Ovary (tissue), 9 donors: ENCODE results near the gene GPATCH1. TPM values are rescaled to one million over a fixed set of nuclear protein-coding genes. Genes with fewer than 3 reads are reported as not detected.

Experiments used
- DNase-seq, 5 donors: peaks; one replicate each; pipeline ENCODE4 v3.0.0-alpha.2; 2019 to 2020
- H3K27ac ChIP-seq, 2 donors: fragments of 200-600 bp; one replicate each; pipeline versions ENCODE4 v1.5.1 to v1.8.0; 2019 to 2022
- H3K27me3 ChIP-seq: fragments of 200-600 bp; one replicate; pipeline ENCODE4 v1.8.0; 2022
- H3K36me3 ChIP-seq: fragments of 200-600 bp; sonication (generic); one replicate; pipeline ENCODE4 v1.5.1; 2019
- H3K4me1 ChIP-seq: one replicate; pipeline ENCODE4 v1.8.1; 2013; ENCODE audit warnings: mild to moderate bottlenecking, moderate library complexity; ENCODE audit not compliant: insufficient read depth
- H3K4me3 ChIP-seq: fragments of 200-600 bp; sonication (generic); one replicate; pipeline ENCODE4 v1.5.1; 2017
- H3K9me3 ChIP-seq, 2 donors: fragments of 200-600 bp in 1 of 2; sonication (generic) in 1 of 2; one replicate each; pipeline versions ENCODE4 v1.5.1 to v1.8.1; 2013 to 2019; ENCODE audit warnings: mild to moderate bottlenecking in 1 of 2, moderate library complexity in 1 of 2
- CTCF ChIP-seq, 3 donors: fragments of 450-650 bp in 2 of 3; fragments of 200-600 bp in 1 of 3; IDR thresholded peaks; one replicate each; pipeline versions ENCODE4 v1.5.1 to v1.8.0; 2016 to 2022; ENCODE audit warnings: antibody characterized with exemption in 3 of 3, mild to moderate bottlenecking in 1 of 3
- EP300 ChIP-seq: sonication (generic); formaldehyde crosslinking; IDR thresholded peaks from one replicate; pipeline ENCODE4 v1.6.1; 2017; ENCODE audit warnings: antibody characterized with exemption
- POLR2A ChIP-seq: fragments of 450-650 bp; IDR thresholded peaks from one replicate; pipeline ENCODE4 v1.6.1; 2017; ENCODE audit warnings: antibody characterized with exemption, mild to moderate bottlenecking, moderate library complexity
- WGBS, 3 donors: extraction: QIAGEN DNeasy Blood & Tissue Kit in 1 of 3; methylation state at CpG; one replicate each; pipeline versions ENCODE4 v1.1.5 to v1.1.7; 2013 to 2017; 5-methylcytosine and 5-hydroxymethylcytosine counted together
- intact Hi-C, 4 donors: fragments of 100-400 bp; cut with DNase I; formaldehyde crosslinking; loops; one replicate each; pipeline versions ENCODE4 v1.11.0 to v1.15.1; 2022 to 2023
- polyA plus RNA-seq, 2 donors: library from polyadenylated mRNA; stranded (reverse); fragments of 200-250 nt in 1 of 2; fragments of 350-450 nt in 1 of 2; fragmentation: Illumina TruSeq in 1 of 2; extraction: RNeasy Lipid Tissue Mini Kit (QIAGEN cat#74804) in 1 of 2; gene quantifications; one replicate each; pipeline ENCODE4 v1.2.3, GENCODE V29; 2013 to 2014
- total RNA-seq, 7 donors: library from RNA; depleted of rRNA in 2 of 7; stranded (reverse); fragments of >200 nt in 2 of 7; fragmentation: NEBNext Ultra II Directional in 3 of 7; extraction: Animal tissue kit (Norgen Biotek cat#: 25700) in 3 of 7; gene quantifications; one replicate each; pipeline versions ENCODE4 v1.1.0 to v1.2.4, GENCODE V29; 2016 to 2023
- donor health status: DM: no; HTN: no; CAD: no; lungs with moderate emphysema.
- donor health status: DM: no; HTN: no; CAD: no.
- donor health status: Bipolar disorder and iron deficiency.
- donor health status: DM: yes; HTN: yes; CAD: no.
- donor health status: DM: no; HTN: no; CAD: no.
- donor health status: DM: yes; HTN: yes; CAD: no.

Gene GPATCH1
- total and polyA plus RNA-seq, 9 donors: 4.4 to 11.5 (median 10.5) TPM

GRCh38 chr19:33133438-33134031, 52.6 kb downstream of the GPATCH1 start:
- no peaks in the 10 kb centered on the region for H3K36me3 ChIP-seq
- intact Hi-C loops: loop anchor here in 2 of 4 donors (10.0 kb wide), 2 partner anchors 51 to 171 kb away; partner anchors contain the start of gene CEBPA (in 1 of the 2)
- no peak for DNase-seq
- TF ChIP-seq CTCF (IDR thresholded peaks at IDR 0.05): no peak
- H3K4me3 ChIP-seq: no peak overlapping the region
- H3K4me1 ChIP-seq: no peaks in the 10 kb centered on the region
- no peak overlapping the region for H3K27ac ChIP-seq
- 24 to 29% (median 25%) methylated on average over 13 of the region's 13 CpGs for WGBS, 3 donors
- no peaks in the 10 kb centered on the region for H3K27me3 ChIP-seq
- H3K9me3 ChIP-seq: no peaks in the 10 kb centered on the region

GRCh38 chr19:33134571-33135041, 53.6 kb downstream of the GPATCH1 start:
- Histone ChIP-seq H3K27ac (no peak overlapping the region), H3K4me1 (no peaks in the 10 kb centered on the region), H3K36me3 (no peaks in the 10 kb centered on the region), H3K27me3 (no peaks in the 10 kb centered on the region), H3K4me3 (no peak overlapping the region), H3K9me3 (no peaks in the 10 kb centered on the region)
- intact Hi-C loops: loop anchor here in 2 of 4 donors (10.0 kb wide), 2 partner anchors 50 to 170 kb away; partner anchors contain the start of gene CEBPA (in 1 of the 2)
- no peak for DNase-seq
- TF ChIP-seq EP300 (no peak), CTCF (IDR thresholded peaks at IDR 0.05) (no peak), POLR2A (no peak)
- 7 to 21% (median 8%) methylated on average over 35 to 38 of the region's 38 CpGs for WGBS, 3 donors

- TF ChIP-seq EP300: no peak
- TF ChIP-seq POLR2A: no peak
- TF ChIP-seq CTCF (IDR thresholded peaks at IDR 0.05): no peak
- Histone ChIP-seq H3K27ac (no peak overlapping the region), H3K4me3 (no peak overlapping the region), H3K9me3 (no peaks in the 10 kb centered on the region), H3K27me3 (no peaks in the 10 kb centered on the region), H3K36me3 (no peaks in the 10 kb centered on the region), H3K4me1 (no peaks in the 10 kb centered on the region)
- intact Hi-C loops: loop anchor here in 2 of 4 donors (10.0 kb wide), 2 partner anchors 46 to 166 kb away; partner anchors contain the start of gene CEBPA (in 1 of the 2)
- WGBS, 3 donors: 62 to 64% (median 64%) methylated on average over 4 of the region's 4 CpGs
- no peak for DNase-seq
Observed at GRCh38 chr19:33139165-33139564, 58.2 kb downstream of the GPATCH1 start.

- intact Hi-C loops: loop anchor here in 3 of 4 donors (5.0 to 10.0 kb wide), 5 partner anchors 43 to 621 kb away; no protein-coding TSS in a partner anchor
- Histone ChIP-seq H3K9me3 (no peaks in the 10 kb centered on the region), H3K27ac (no peak overlapping the region), H3K36me3 (no peaks in the 10 kb centered on the region), H3K4me1 (no peaks in the 10 kb centered on the region), H3K27me3 (no peaks in the 10 kb centered on the region), H3K4me3 (no peak overlapping the region)
- TF ChIP-seq CTCF (IDR thresholded peaks at IDR 0.05) (peak; percentile 78 to 84 (median 81)), EP300 (no peak)
- peak; percentile 32 to 73 (median 66) for DNase-seq
- WGBS, 3 donors: 26 to 32% (median 29%) methylated on average over 23 of the region's 23 CpGs
Observed at GRCh38 chr19:33143897-33144405, 63.0 kb downstream of the GPATCH1 start.
